ENCODE results near the gene BMF. TPM values are rescaled to one million over a fixed set of nuclear protein-coding genes. Genes with fewer than 3 reads are reported as not detected.

BMF gene
- total and polyA plus RNA-seq, 12 donors, result 1.3 to 12.8 (median 7.1) TPM

GRCh38 chr15:40059821-40060220 is 48.9 kb downstream of the BMF start:
- WGBS, 4 donors, result 89 to 97% (median 92%) methylated on average over 10 to 11 of the region's 11 CpGs
- intact Hi-C loops (cut with DNase I), result no loop called here
- Histone ChIP-seq H3K9me3 (replicated peaks in 1 of 3) (no peaks in the 10 kb centered on the region), H3K4me1 (replicated peaks in 1 of 2) (peaks cover 3 to 8% of the 10 kb centered on the region in 2 donors), H3K27me3 (no peaks in the 10 kb centered on the region), H3K36me3 (replicated peaks in 1 of 2) (no peaks in the 10 kb centered on the region), H3K4me3 (no peak overlapping the region), H3K27ac (no peak overlapping the region)
- DNase-seq, result peak in 2 of 7 donors; percentile 5 to 50
- TF ChIP-seq POLR2A (IDR thresholded peaks at IDR 0.05), result no peak
- TF ChIP-seq, protein P1, sequence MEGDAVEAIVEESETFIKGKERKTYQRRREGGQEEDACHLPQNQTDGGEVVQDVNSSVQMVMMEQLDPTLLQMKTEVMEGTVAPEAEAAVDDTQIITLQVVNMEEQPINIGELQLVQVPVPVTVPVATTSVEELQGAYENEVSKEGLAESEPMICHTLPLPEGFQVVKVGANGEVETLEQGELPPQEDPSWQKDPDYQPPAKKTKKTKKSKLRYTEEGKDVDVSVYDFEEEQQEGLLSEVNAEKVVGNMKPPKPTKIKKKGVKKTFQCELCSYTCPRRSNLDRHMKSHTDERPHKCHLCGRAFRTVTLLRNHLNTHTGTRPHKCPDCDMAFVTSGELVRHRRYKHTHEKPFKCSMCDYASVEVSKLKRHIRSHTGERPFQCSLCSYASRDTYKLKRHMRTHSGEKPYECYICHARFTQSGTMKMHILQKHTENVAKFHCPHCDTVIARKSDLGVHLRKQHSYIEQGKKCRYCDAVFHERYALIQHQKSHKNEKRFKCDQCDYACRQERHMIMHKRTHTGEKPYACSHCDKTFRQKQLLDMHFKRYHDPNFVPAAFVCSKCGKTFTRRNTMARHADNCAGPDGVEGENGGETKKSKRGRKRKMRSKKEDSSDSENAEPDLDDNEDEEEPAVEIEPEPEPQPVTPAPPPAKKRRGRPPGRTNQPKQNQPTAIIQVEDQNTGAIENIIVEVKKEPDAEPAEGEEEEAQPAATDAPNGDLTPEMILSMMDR (IDR thresholded peaks at IDR 0.05), result no peak

- H3K4me1 ChIP-seq (replicated peaks in 1 of 2), result peaks cover 3 to 11% of the 10 kb centered on the region in 2 donors
- intact Hi-C loops (cut with DNase I), result no loop called here
- H3K36me3 ChIP-seq (replicated peaks in 1 of 2), result no peaks in the 10 kb centered on the region
- peak in 4 of 7 donors; percentile 3 to 39 (median 15) for DNase-seq
- H3K4me3 ChIP-seq, result no peak overlapping the region
- no peak overlapping the region for H3K27ac ChIP-seq
- H3K27me3 ChIP-seq, result no peaks in the 10 kb centered on the region
- no peak for TF ChIP-seq POLR2A (IDR thresholded peaks at IDR 0.05)
- TF ChIP-seq, protein P1 (IDR thresholded peaks at IDR 0.05), result no peak
- WGBS, 4 donors, result 76 to 82% (median 77%) methylated on average over 3 of the region's 3 CpGs
- no peaks in the 10 kb centered on the region for H3K9me3 ChIP-seq (replicated peaks in 1 of 3)
Measured at GRCh38 chr15:40058476-40059140, 50.1 kb downstream of the BMF start.

DNA sequence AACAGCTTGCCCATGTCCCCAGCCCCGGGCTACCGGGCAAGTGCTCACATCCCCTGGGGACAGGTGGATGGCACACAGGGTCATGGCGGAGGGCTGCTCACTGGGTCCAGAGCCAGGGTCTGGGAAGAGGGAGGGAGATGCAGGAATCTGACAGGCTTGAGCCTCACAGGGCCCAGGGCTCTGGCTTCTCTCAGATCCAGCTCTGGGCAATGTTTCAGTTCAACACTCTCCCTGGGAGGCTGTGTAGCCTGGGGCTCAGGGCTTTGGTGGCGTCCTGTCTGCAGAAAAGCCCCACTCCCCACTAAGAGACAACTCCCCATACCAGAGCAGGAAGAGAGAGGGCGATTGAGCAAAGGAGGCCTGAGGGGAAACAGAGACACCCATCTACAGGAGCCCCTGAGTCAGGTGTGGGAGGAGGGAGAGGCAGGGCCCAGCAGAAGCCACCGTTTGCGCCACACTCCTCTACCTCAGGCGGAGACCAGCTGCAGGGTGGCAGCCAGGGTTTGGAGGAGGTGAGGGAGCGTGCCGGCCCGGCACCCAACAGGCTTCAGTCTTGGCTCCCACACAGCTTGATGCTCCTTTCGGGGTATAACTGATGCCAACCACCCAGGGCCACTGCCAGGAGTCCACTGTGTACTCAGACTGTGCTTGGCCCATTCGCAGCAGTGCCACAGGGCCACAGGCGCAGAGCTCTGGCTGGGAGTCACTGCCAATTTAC is 52.9 kb downstream of the BMF start:
- H3K27me3 ChIP-seq, result no peaks in the 10 kb centered on the region
- no peak overlapping the region for H3K27ac ChIP-seq
- H3K9me3 ChIP-seq (replicated peaks in 1 of 3), result no peaks in the 10 kb centered on the region
- 84 to 94% (median 92%) methylated on average over 7 to 14 of the region's 14 CpGs for WGBS, 4 donors
- TF ChIP-seq, protein P1 (IDR thresholded peaks at IDR 0.05), result no peak
- TF ChIP-seq POLR2A (IDR thresholded peaks at IDR 0.05), result no peak
- no peaks in the 10 kb centered on the region for H3K36me3 ChIP-seq (replicated peaks in 1 of 2)
- H3K4me3 ChIP-seq, result no peak overlapping the region
- DNase-seq, result peak in 3 of 7 donors; percentile 5 to 52 (median 16)
- peaks cover 3 to 11% of the 10 kb centered on the region in 2 donors for H3K4me1 ChIP-seq (replicated peaks in 1 of 2)
- intact Hi-C loops (cut with DNase I), result no loop called here

- Histone ChIP-seq H3K36me3 (replicated peaks in 1 of 2) (no peaks in the 10 kb centered on the region), H3K9me3 (replicated peaks in 1 of 3) (no peaks in the 10 kb centered on the region), H3K27me3 (no peaks in the 10 kb centered on the region), H3K4me1 (replicated peaks in 1 of 2) (peaks cover 3 to 11% of the 10 kb centered on the region in 2 donors), H3K4me3 (no peak overlapping the region), H3K27ac (no peak overlapping the region)
- intact Hi-C loops (cut with DNase I), result loop anchor here in 1 of 2 donors (5.0 kb wide), 1 partner anchor 47 kb away; no protein-coding TSS in a partner anchor
- peak in 5 of 7 donors; percentile 12 to 66 (median 46) for DNase-seq
- TF ChIP-seq, protein P1 (IDR thresholded peaks at IDR 0.05), result no peak
- TF ChIP-seq POLR2A (IDR thresholded peaks at IDR 0.05), result no peak
- WGBS, 4 donors, result 7 to 54% (median 29%) methylated on average over 2 to 6 of the region's 6 CpGs
Measured at GRCh38 chr15:40054855-40055575, 53.7 kb downstream of the BMF start.
